ENCODE measurements around the gene SCCPDH.

SCCPDH gene

GRCh38 chr1:246681900-246682895, 42.0 kb upstream of the SCCPDH start:
- Histone ChIP-seq H3K4me3 (ENCODE audit: low read length) (peak overlapping the region; percentile 68), H4K20me1 (ENCODE audit: control insufficient read depth, insufficient read depth, low read depth, low read length) (no peaks in the 10 kb centered on the region), H3K9me2 (replicated peaks; ENCODE audit: control insufficient read depth, low read length) (no peaks in the 10 kb centered on the region), H3K4me2 (ENCODE audit: low read length) (peak overlapping the region; percentile 87), H3K36me3 (ENCODE audit: control insufficient read depth, low read length) (no peaks in the 10 kb centered on the region), H3K4me1 (ENCODE audit: control insufficient read depth, low read length) (peaks cover 38% of the 10 kb centered on the region), H3K9me3 (ENCODE audit: control insufficient read depth, insufficient read depth, low read length) (no peaks in the 10 kb centered on the region), H3K27ac (ENCODE audit: low read depth, low read length) (peak overlapping the region; percentile 68), H3K27me3 (ENCODE audit: control insufficient read depth, low read length) (no peaks in the 10 kb centered on the region), H3K79me2 (ENCODE audit: control insufficient read depth, low read length) (no peaks in the 10 kb centered on the region), H3F3A (ENCODE audit: control insufficient read depth, insufficient read depth) (peaks cover 16% of the 10 kb centered on the region)
- no peak for TF ChIP-seq EZH2phosphoT487 (IDR thresholded peaks at IDR 0.05; ENCODE audit: borderline replicate concordance, low read length)
- no peak for TF ChIP-seq CTCF (IDR thresholded peaks at IDR 0.05; ENCODE audit: low read depth, low read length, poor library complexity, severe bottlenecking)

- Histone ChIP-seq H3K4me2 (ENCODE audit: low read length) (no peak overlapping the region), H3K9me3 (ENCODE audit: control insufficient read depth, insufficient read depth, low read length) (no peaks in the 10 kb centered on the region), H3K36me3 (ENCODE audit: control insufficient read depth, low read length) (no peaks in the 10 kb centered on the region), H3K4me1 (ENCODE audit: control insufficient read depth, low read length) (peaks cover 38% of the 10 kb centered on the region), H3K79me2 (ENCODE audit: control insufficient read depth, low read length) (no peaks in the 10 kb centered on the region), H3K4me3 (ENCODE audit: low read length) (no peak overlapping the region), H3K27ac (ENCODE audit: low read depth, low read length) (no peak overlapping the region), H3K9me2 (replicated peaks; ENCODE audit: control insufficient read depth, low read length) (no peaks in the 10 kb centered on the region), H4K20me1 (ENCODE audit: control insufficient read depth, insufficient read depth, low read depth, low read length) (no peaks in the 10 kb centered on the region), H3K27me3 (ENCODE audit: control insufficient read depth, low read length) (no peaks in the 10 kb centered on the region), H3F3A (ENCODE audit: control insufficient read depth, insufficient read depth) (peaks cover 11% of the 10 kb centered on the region)
- no peak for TF ChIP-seq CTCF (IDR thresholded peaks at IDR 0.05; ENCODE audit: low read depth, low read length, poor library complexity, severe bottlenecking)
These were observed 40.7 kb upstream of the SCCPDH start for GRCh38 chr1:246683521-246683920.

- H3K27ac ChIP-seq (ENCODE audit: low read depth, low read length), result no peak overlapping the region
- H3K36me3 ChIP-seq (ENCODE audit: control insufficient read depth, low read length), result no peaks in the 10 kb centered on the region
- no peaks in the 10 kb centered on the region; the same call in 1 of the 2 replicates for H3K9me3 ChIP-seq (ENCODE audit: control insufficient read depth, insufficient read depth, low read length)
- no peaks in the 10 kb centered on the region for H4K20me1 ChIP-seq (ENCODE audit: control insufficient read depth, insufficient read depth, low read depth, low read length)
- H3K9me2 ChIP-seq (replicated peaks; ENCODE audit: control insufficient read depth, low read length), result no peaks in the 10 kb centered on the region
- TF ChIP-seq CTCF (IDR thresholded peaks at IDR 0.05; ENCODE audit: low read depth, low read length, poor library complexity, severe bottlenecking) (no peak), EZH2phosphoT487 (IDR thresholded peaks at IDR 0.05; ENCODE audit: borderline replicate concordance, low read length) (no peak)
- H3F3A ChIP-seq (ENCODE audit: control insufficient read depth, insufficient read depth), result no peaks in the 10 kb centered on the region
- no peak overlapping the region for H3K4me3 ChIP-seq (ENCODE audit: low read length)
- H3K4me2 ChIP-seq (ENCODE audit: low read length), result no peak overlapping the region
- H3K27me3 ChIP-seq (ENCODE audit: control insufficient read depth, low read length), result no peaks in the 10 kb centered on the region
- H3K79me2 ChIP-seq (ENCODE audit: control insufficient read depth, low read length), result no peaks in the 10 kb centered on the region
- H3K4me1 ChIP-seq (ENCODE audit: control insufficient read depth, low read length), result peaks cover 25% of the 10 kb centered on the region
These were observed 37.2 kb upstream of the SCCPDH start for GRCh38 chr1:246687002-246687401.
